B cell (primary cell): Measurements from ENCODE around the gene LRP4. TPM values are rescaled to one million over a fixed set of nuclear protein-coding genes. Genes with fewer than 3 reads are reported as not detected.

Source experiments
- ATAC-seq: fragments of 200-7000 bp; cut with Tn5 transposase; one replicate; pipeline ENCODE4 v1.10.0; 2021; ENCODE audit warnings: low read depth, mild to moderate bottlenecking, moderate number of reproducible peaks, moderate library complexity
- CTCF ChIA-PET: fragments of 350-600 bp; sonication (Branson Sonifier 250); formaldehyde crosslinking; loops from one replicate; lab custom pipeline; 2021; ENCODE audit warnings: antibody characterized with exemption, inconsistent platforms; lab: Charles Lee
- POLR2A ChIA-PET: fragments of 350-600 bp; sonication (Branson Sonifier 250); formaldehyde crosslinking; loops from one replicate; lab custom pipeline; 2021; ENCODE audit warnings: antibody characterized with exemption; lab: Charles Lee
- DNase-seq: peaks from one replicate; pipeline ENCODE4 v3.0.0; 2013
- H2AFZ ChIP-seq: 2 replicates; pipeline ENCODE4 v1.6.1; 2012; ENCODE audit warnings: mild to moderate bottlenecking, low read depth, low read length; ENCODE audit not compliant: insufficient read depth, poor library complexity, severe bottlenecking
- H3K27ac ChIP-seq, 2 donors: 1 replicate in 1 of 2; 2 replicates in 1 of 2; pipeline ENCODE4 v1.5.1; 2012 to 2013; ENCODE audit warnings: low read length in 2 of 2, mild to moderate bottlenecking in 2 of 2, moderate library complexity in 1 of 2
- H3K27me3 ChIP-seq, 4 experiments: fragments of 200-600 bp in 1 of 4; sonication (generic) in 1 of 4; replicated peaks in 1 of 4; 1 replicate in 2 of 4; 2 replicates in 2 of 4; pipeline versions ENCODE4 v1.6.1 to v1.7.0; 2013 to 2016; ENCODE audit warnings: low read length in 3 of 4, mild to moderate bottlenecking in 2 of 4, mixed read lengths in 1 of 4, moderate library complexity in 1 of 4; ENCODE audit not compliant: insufficient read depth in 4 of 4, control insufficient read depth in 3 of 4; ENCODE audit errors: control extremely low read depth in 1 of 4
- H3K36me3 ChIP-seq, 2 experiments: replicated peaks in 1 of 2; 1 replicate in 1 of 2; 2 replicates in 1 of 2; pipeline versions ENCODE4 v1.6.1 to v1.7.1; 2013; ENCODE audit warnings: low read length in 1 of 2; ENCODE audit not compliant: insufficient read depth in 2 of 2, control insufficient read depth in 1 of 2; ENCODE audit errors: control extremely low read depth in 1 of 2, extremely low read depth in 1 of 2
- H3K4me1 ChIP-seq, 2 donors: fragments of 200-600 bp in 1 of 2; sonication (generic) in 1 of 2; 1 replicate in 1 of 2; 2 replicates in 1 of 2; pipeline versions ENCODE4 v1.5.1 to v1.6.1; 2013 to 2017; ENCODE audit warnings: low read length in 2 of 2; ENCODE audit not compliant: control insufficient read depth in 2 of 2, insufficient read depth in 2 of 2
- H3K4me2 ChIP-seq: replicated peaks from 2 replicates; pipeline ENCODE3; 2012; ENCODE audit warnings: mild to moderate bottlenecking, low read depth, low read length; ENCODE audit not compliant: poor library complexity, severe bottlenecking
- H3K4me3 ChIP-seq, 5 experiments: fragments of 200-600 bp in 1 of 5; sonication (generic) in 1 of 5; 1 replicate in 3 of 5; 2 replicates in 2 of 5; pipeline versions ENCODE4 v1.5.1 to v1.7.0; 2011 to 2016; ENCODE audit warnings: low read length in 4 of 5, mild to moderate bottlenecking in 4 of 5, low read depth in 2 of 5, control low read depth in 1 of 5, moderate library complexity in 1 of 5; ENCODE audit not compliant: insufficient read depth in 1 of 5; ENCODE audit errors: control extremely low read depth in 1 of 5, extremely low read depth in 1 of 5
- H3K79me2 ChIP-seq: fragments of 200-600 bp; sonication (generic); one replicate; pipeline ENCODE4 v1.6.0; 2016; ENCODE audit warnings: low read length; ENCODE audit not compliant: control insufficient read depth, insufficient read depth
- H3K9ac ChIP-seq: fragments of 200-600 bp; sonication (generic); 2 replicates; pipeline ENCODE4 v1.6.1; 2017; ENCODE audit warnings: mild to moderate bottlenecking, low read length, moderate library complexity
- H3K9me3 ChIP-seq, 3 donors: one replicate each; pipeline versions ENCODE4 v1.6.1 to v1.7.1; 2013; ENCODE audit warnings: low read length in 2 of 3; ENCODE audit not compliant: control insufficient read depth in 2 of 3, insufficient read depth in 1 of 3; ENCODE audit errors: control extremely low read depth in 1 of 3
- H4K20me1 ChIP-seq: 2 replicates; pipeline ENCODE4 v1.6.0; 2012; ENCODE audit warnings: mild to moderate bottlenecking, low read length; ENCODE audit not compliant: insufficient read depth, control insufficient read depth, poor library complexity, severe bottlenecking
- H3K27ac Mint-ChIP-seq: one replicate; pipeline ENCODE4 v1.8.0; 2021; ENCODE audit warnings: mixed read lengths
- H3K27me3 Mint-ChIP-seq: one replicate; pipeline ENCODE4 v1.8.0; 2021; ENCODE audit warnings: mixed read lengths
- H3K4me1 Mint-ChIP-seq: one replicate; pipeline ENCODE4 v1.8.0; 2021; ENCODE audit warnings: mixed read lengths
- H3K4me3 Mint-ChIP-seq: one replicate; pipeline ENCODE4 v1.8.0; 2021; ENCODE audit warnings: mixed read lengths
- H3K9me3 Mint-ChIP-seq: one replicate; pipeline ENCODE4 v1.8.0; 2022; ENCODE audit warnings: mixed read lengths; ENCODE audit not compliant: insufficient read depth
- CTCF ChIP-seq: fragments of 200-600 bp; IDR thresholded peaks from one replicate; pipeline ENCODE4 v1.8.0; 2022; ENCODE audit warnings: antibody characterized with exemption, mild to moderate bottlenecking
- EZH2 ChIP-seq: IDR thresholded peaks from 2 replicates; pipeline ENCODE4 v1.6.1; 2012; ENCODE audit warnings: borderline replicate concordance, low read depth, mild to moderate bottlenecking, moderate library complexity, low read length; ENCODE audit not compliant: insufficient read depth, poor library complexity, severe bottlenecking
- WGBS: methylation state at CpG from one replicate; pipeline ENCODE4 v1.1.5; 2013; ENCODE audit warnings: missing lambda C conversion rate; ENCODE audit not compliant: insufficient coverage; 5-methylcytosine and 5-hydroxymethylcytosine counted together
- intact Hi-C: fragments of 100-400 bp; cut with micrococcal nuclease; formaldehyde crosslinking; loops from one replicate; pipeline ENCODE4 v1.10.0; 2022
- polyA plus RNA-seq: library from polyadenylated mRNA; depleted of rRNA; stranded (reverse); fragments of >200 nt; gene quantifications from 2 replicates; pipeline ENCODE4 v1.2.3, GENCODE V29; 2012
- total RNA-seq, 2 donors: library from RNA; stranded (reverse); fragments of 120-200 nt in 1 of 2; gene quantifications; 1 replicate in 1 of 2; 2 replicates in 1 of 2; pipeline versions ENCODE4 v1.2.3 to v1.2.4, GENCODE V29; 2013 to 2022

Gene LRP4
- total and polyA plus RNA-seq, 2 donors (not counting 1 experiment from before 2014, with no cell fraction given): not detected

GRCh38 chr11:46874586-46874985 is 43.8 kb downstream of the LRP4 start:
- DNase-seq (no peak), ATAC-seq (no peak)
- Mint-ChIP-seq H3K4me3 (no peak overlapping the region), H3K27me3 (peaks cover 22% of the 10 kb centered on the region), H3K27ac (no peak overlapping the region), H3K9me3 (no peaks in the 10 kb centered on the region), H3K4me1 (no peaks in the 10 kb centered on the region)
- H3K9ac ChIP-seq: no peak overlapping the region
- intact Hi-C loops: no loop called here
- no peak overlapping the region for H2AFZ ChIP-seq
- H3K4me3 ChIP-seq: no peak overlapping the region
- no peaks in the 10 kb centered on the region for H3K27me3 ChIP-seq
- WGBS: 78% methylated on average over 6 of the region's 6 CpGs
- H3K79me2 ChIP-seq: no peaks in the 10 kb centered on the region
- TF ChIP-seq EZH2: no peak
- TF ChIP-seq CTCF: no peak
- no peak overlapping the region for H3K4me2 ChIP-seq
- CTCF ChIA-PET: interaction anchor here (1.0 kb wide), 1 partner anchor 16 kb away, joined by 3 read pairs; no protein-coding TSS in a partner anchor
- no peak overlapping the region for H3K27ac ChIP-seq
- no peaks in the 10 kb centered on the region for H3K9me3 ChIP-seq
- no peaks in the 10 kb centered on the region for H4K20me1 ChIP-seq
- no peaks in the 10 kb centered on the region for H3K4me1 ChIP-seq
- POLR2A ChIA-PET: no interaction called here
- H3K36me3 ChIP-seq: no peaks in the 10 kb centered on the region

GRCh38 chr11:46868912-46869311 is 49.4 kb downstream of the LRP4 start:
- Histone ChIP-seq H3K36me3 (no peaks in the 10 kb centered on the region), H3K27me3 (no peaks in the 10 kb centered on the region), H3K79me2 (no peaks in the 10 kb centered on the region), H4K20me1 (no peaks in the 10 kb centered on the region), H3K9me3 (no peaks in the 10 kb centered on the region), H2AFZ (no peak overlapping the region), H3K9ac (no peak overlapping the region), H3K4me3 (no peak overlapping the region), H3K27ac (no peak overlapping the region), H3K4me2 (no peak overlapping the region), H3K4me1 (no peaks in the 10 kb centered on the region)
- Mint-ChIP-seq H3K9me3 (no peaks in the 10 kb centered on the region), H3K27ac (no peak overlapping the region), H3K4me1 (no peaks in the 10 kb centered on the region), H3K4me3 (no peak overlapping the region), H3K27me3 (peaks cover 15% of the 10 kb centered on the region)
- POLR2A ChIA-PET: no interaction called here
- WGBS: 97% methylated on average over 6 of the region's 6 CpGs
- no peak for ATAC-seq
- CTCF ChIA-PET: no interaction called here
- no peak for DNase-seq
- no peak for TF ChIP-seq EZH2
- TF ChIP-seq CTCF: no peak
- intact Hi-C loops: no loop called here
